Esophagus (tissue), 2 donors: ENCODE results near the gene AP3M1. TPM values are rescaled to one million over a fixed set of nuclear protein-coding genes. Genes with fewer than 3 reads are reported as not detected.
"Not testable (repeated sequence)": the region's sequence is repeated elsewhere in the genome, so short reads cannot be mapped to it uniquely, and the experiment has no call there.

Experiments
- H3K27ac ChIP-seq, 2 donors: one replicate each; pipeline ENCODE4 v1.5.1; 2013; ENCODE audit warnings: low read depth in 2 of 2, mild to moderate bottlenecking in 2 of 2, inconsistent platforms in 1 of 2, low read length in 1 of 2, moderate library complexity in 1 of 2
- H3K27me3 ChIP-seq, 2 donors: one replicate each; pipeline ENCODE4 v1.6.1; 2013; ENCODE audit warnings: low read length in 2 of 2, control low read depth in 1 of 2, mild to moderate bottlenecking in 1 of 2; ENCODE audit not compliant: insufficient read depth in 2 of 2, control insufficient read depth in 1 of 2
- H3K36me3 ChIP-seq, 2 donors: one replicate each; pipeline ENCODE4 v1.6.1; 2013; ENCODE audit warnings: low read length in 1 of 2; ENCODE audit not compliant: control insufficient read depth in 2 of 2, insufficient read depth in 2 of 2
- H3K4me1 ChIP-seq, 2 donors: one replicate each; pipeline ENCODE4 v1.6.1; 2013; ENCODE audit warnings: low read length in 1 of 2; ENCODE audit not compliant: control insufficient read depth in 2 of 2, insufficient read depth in 2 of 2
- H3K4me3 ChIP-seq, 2 donors: one replicate each; pipeline ENCODE4 v1.5.1; 2013; ENCODE audit warnings: low read length in 2 of 2, mild to moderate bottlenecking in 2 of 2, low read depth in 1 of 2, moderate library complexity in 1 of 2
- H3K9me3 ChIP-seq, 2 donors: one replicate each; pipeline ENCODE4 v1.6.1; 2013; ENCODE audit warnings: mild to moderate bottlenecking in 2 of 2, low read depth in 1 of 2, low read length in 1 of 2, moderate library complexity in 1 of 2; ENCODE audit not compliant: control insufficient read depth in 2 of 2, insufficient read depth in 1 of 2
- WGBS, 2 donors: extraction: QIAGEN DNeasy Blood & Tissue Kit; methylation state at CpG; one replicate each; pipeline ENCODE4 v1.1.7; 2013; 5-methylcytosine and 5-hydroxymethylcytosine counted together
- polyA plus RNA-seq, 2 donors: library from polyadenylated mRNA; stranded (reverse); fragments of 200-250 nt; gene quantifications; one replicate each; pipeline ENCODE4 v1.2.3, GENCODE V29; 2013
- donor health status: healthy with polysubstance abuse.
- donor health status: Bipolar disorder and iron deficiency.

Gene AP3M1
- polyA plus RNA-seq, 2 donors: 7.1 to 13.4 TPM

DNA sequence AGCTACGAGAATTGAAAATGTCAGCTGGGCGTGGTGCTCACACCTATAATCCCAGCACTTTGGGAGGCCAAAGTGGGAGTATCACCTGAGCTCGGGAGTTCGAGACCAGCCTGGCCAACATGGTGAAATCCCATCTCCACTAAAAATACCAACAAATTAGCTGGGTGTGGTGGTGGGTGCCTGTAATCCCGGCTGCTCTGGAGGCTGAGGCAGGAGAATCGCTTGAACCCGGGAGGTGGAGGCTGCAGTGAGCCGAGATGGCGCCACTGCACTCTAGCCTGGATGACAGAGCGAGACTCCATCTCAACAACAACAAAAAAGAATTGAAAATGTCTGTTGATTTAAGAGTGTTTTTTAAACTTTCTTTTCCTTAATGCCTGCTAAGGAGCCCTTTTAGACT is 3.6 kb downstream of the AP3M1 start:
- H3K9me3 ChIP-seq, H3K36me3 ChIP-seq, H3K4me3 ChIP-seq, H3K27me3 ChIP-seq, H3K27ac ChIP-seq, H3K4me1 ChIP-seq: not testable (repeated sequence)
- WGBS, 2 donors: 96% methylated on average over 10 of the region's 10 CpGs

DNA sequence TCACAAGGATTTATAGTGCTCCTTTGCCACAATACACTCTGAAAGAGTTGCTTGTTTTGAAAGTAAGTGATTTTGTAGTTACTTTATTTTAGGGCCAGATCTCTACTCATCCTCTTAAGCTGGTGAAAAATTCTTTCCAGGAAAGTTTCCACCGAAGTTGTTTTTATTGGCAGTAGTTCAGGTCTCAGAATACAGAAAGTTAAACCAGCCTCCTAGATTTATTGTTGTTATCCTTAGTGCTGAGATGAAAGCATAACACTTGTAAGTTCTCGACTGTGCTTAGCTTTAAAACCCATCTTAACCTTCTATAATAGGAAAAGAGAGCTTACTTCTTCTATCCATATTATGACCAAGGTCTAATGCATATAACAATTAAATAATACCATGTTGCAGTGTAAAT is 5.5 kb downstream of the AP3M1 start:
- Histone ChIP-seq H3K36me3 (peaks cover 0 to under 1% of the 10 kb centered on the region in 2 donors), H3K9me3 (no peaks in the 10 kb centered on the region), H3K27ac (no peak overlapping the region), H3K27me3 (no peaks in the 10 kb centered on the region), H3K4me1 (no peaks in the 10 kb centered on the region), H3K4me3 (no peak overlapping the region)
- 15 to 17% methylated on average over 2 of the region's 2 CpGs for WGBS, 2 donors

DNA sequence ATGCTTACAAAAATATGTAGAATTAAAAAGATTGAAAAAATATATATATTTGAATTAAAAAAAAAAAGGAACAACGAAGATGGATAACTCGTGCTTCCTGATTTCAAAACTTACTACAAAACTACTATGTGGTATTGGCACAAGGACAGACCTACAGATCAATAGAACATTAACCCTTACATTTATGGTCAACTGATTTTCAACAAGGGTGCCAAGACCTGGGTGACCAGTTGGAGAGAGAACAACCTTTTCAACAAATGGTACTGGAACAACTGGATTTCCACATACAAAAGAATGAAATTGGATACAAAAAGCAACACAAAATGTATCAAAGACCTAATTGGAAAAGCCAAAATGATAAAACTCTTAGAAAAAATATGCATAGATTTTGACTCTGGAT is 10.1 kb downstream of the AP3M1 start:
- Histone ChIP-seq H3K36me3 (peaks cover 0 to 4% of the 10 kb centered on the region in 2 donors), H3K27me3 (no peaks in the 10 kb centered on the region), H3K9me3 (no peaks in the 10 kb centered on the region), H3K4me1 (no peaks in the 10 kb centered on the region), H3K27ac (no peak overlapping the region), H3K4me3 (no peak overlapping the region)
- 72 to 84% methylated on average over 2 of the region's 2 CpGs for WGBS, 2 donors

DNA sequence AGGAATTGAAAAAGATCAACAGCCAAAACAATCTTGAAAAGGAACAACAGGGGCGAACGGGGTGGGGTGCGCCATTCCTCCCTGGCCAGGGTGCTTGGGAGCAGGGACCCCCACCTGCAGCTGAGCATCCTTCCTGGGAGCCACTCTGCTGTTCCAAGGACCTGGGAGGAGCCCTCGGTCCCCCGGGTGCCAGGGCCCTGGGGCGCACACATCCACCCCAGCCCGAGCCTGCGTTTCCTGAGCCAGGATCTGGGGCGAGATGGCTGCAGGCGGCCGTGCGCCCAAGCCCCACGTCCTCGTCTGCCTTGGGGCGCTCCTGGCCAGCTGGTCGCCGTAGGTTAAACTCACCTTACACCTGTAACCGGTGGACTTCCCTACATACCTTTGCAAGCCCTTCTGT is 10.6 kb downstream of the AP3M1 start:
- H3K4me1 ChIP-seq: no peaks in the 10 kb centered on the region
- H3K27me3 ChIP-seq: no peaks in the 10 kb centered on the region
- WGBS, 2 donors: 95 to 97% methylated on average over 18 of the region's 18 CpGs
- H3K36me3 ChIP-seq: peaks cover 0 to 4% of the 10 kb centered on the region in 2 donors
- no peak overlapping the region for H3K4me3 ChIP-seq
- H3K27ac ChIP-seq: no peak overlapping the region
- no peaks in the 10 kb centered on the region for H3K9me3 ChIP-seq

DNA sequence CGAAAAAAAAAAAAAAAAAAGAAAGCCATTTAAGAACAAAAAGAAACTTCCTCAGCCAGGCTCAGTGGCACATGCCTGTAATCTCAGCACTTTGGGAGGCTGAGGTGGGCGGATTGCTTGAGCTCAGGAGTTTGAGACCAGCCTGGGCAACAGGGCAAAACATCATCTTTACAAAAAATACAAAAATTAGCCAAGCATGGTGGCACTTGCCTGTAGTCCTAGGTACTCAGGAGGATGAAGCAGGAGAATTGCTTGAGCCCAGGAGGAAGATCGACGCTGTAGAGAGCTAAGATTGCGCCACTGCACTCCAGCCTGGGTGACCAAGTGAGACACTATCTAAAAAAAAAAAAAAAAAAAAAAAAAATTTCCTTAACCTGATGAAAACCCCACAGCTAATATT is 12.0 kb downstream of the AP3M1 start:
- WGBS, 2 donors: 95% methylated on average over 5 of the region's 5 CpGs
- H3K9me3 ChIP-seq, H3K36me3 ChIP-seq, H3K4me3 ChIP-seq, H3K27ac ChIP-seq, H3K4me1 ChIP-seq, H3K27me3 ChIP-seq: not testable (repeated sequence)

DNA sequence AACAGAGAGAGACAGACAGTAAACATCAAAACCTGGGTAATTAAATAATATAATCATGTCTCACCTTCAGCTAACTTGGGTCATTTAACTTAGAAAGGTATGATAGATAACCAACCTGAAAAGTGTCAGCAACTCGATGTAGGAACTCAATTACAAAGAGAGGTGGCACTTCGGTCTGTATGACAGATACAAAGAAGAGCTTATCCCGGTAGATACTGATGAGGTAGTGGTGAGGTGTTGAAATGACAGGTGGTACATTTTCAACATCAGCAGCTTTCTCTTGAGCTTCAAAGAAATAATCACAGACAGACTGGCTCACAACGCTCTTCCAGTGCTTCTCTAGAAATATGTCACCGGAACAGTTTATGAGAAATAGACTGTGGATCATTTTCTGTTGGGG is 12.6 kb downstream of the AP3M1 start:
- no peaks in the 10 kb centered on the region for H3K27me3 ChIP-seq
- no peaks in the 10 kb centered on the region for H3K4me1 ChIP-seq
- WGBS, 2 donors: 93% methylated on average over 5 of the region's 5 CpGs
- no peaks in the 10 kb centered on the region for H3K9me3 ChIP-seq
- H3K36me3 ChIP-seq: peaks cover 4 to 7% of the 10 kb centered on the region in 2 donors
- H3K27ac ChIP-seq: no peak overlapping the region
- no peak overlapping the region for H3K4me3 ChIP-seq

DNA sequence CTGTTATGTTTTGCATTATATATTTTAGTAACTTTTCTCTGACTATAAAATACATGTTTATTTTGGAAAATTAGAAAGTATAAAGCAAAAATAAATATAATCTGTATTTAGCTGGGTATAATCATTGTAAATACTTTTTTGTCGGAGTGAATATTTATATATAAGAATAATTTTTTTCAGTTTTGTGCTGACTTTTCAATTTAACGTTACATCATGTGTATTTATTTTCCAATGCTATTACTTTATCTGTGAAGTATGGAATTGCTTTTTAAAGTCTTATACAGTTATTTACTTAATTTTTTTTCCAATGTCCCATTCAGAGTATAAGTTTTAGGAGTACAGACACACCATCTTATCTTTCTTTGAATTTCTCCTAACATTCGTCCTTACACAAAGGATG is 15.2 kb downstream of the AP3M1 start:
- Histone ChIP-seq H3K4me1 (no peaks in the 10 kb centered on the region), H3K36me3 (peaks cover 7% of the 10 kb centered on the region in 2 donors), H3K27me3 (no peaks in the 10 kb centered on the region), H3K27ac (no peak overlapping the region), H3K4me3 (no peak overlapping the region), H3K9me3 (no peaks in the 10 kb centered on the region)
- 93 to 94% methylated on average over 3 of the region's 3 CpGs for WGBS, 2 donors

DNA sequence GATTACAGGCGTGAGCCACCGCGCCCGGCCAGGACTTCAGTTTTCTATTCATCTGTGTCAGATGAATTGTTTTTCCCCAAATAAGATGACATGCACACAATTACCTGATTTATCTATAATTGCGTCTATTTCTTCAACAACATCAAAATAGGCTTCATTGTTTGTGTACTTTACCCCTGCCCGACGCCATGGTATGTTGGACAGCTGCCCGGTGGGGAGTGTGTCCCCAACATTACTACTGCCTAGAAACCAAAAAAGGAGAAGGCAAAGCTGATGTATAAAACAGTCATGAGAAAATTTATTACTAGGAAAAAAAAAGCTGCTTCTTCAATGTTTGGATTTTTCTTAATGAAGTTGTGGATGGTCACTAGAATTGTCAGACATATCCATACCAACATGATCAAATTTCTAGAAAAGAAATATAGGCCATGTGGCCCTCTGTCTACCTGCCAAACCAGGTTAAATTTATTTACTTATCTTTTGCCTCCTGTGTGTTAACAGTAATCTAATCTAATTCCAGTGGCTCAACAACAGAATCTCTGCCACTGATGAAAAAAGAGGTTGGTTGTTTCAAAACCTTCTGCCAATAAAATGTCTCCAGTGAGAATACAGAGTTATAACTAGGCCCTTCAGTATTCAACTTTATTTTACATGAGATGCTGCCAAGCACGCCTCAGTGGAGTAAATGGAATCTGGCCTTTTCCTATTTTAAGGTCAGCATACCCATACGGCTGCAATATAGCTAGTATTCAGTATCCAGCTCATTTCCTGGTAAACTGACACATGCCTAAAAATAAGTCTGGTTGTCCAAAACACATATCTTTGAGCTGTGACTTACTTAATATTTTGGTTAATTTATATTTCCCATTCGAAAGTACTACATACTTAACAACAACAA is 16.5 kb downstream of the AP3M1 start:
- H3K4me3 ChIP-seq: no peak overlapping the region
- no peaks in the 10 kb centered on the region for H3K9me3 ChIP-seq
- no peak overlapping the region for H3K27ac ChIP-seq
- no peaks in the 10 kb centered on the region for H3K27me3 ChIP-seq
- WGBS, 2 donors: 76 to 87% methylated on average over 11 of the region's 11 CpGs
- peaks cover 5 to 7% of the 10 kb centered on the region in 2 donors for H3K36me3 ChIP-seq
- H3K4me1 ChIP-seq: no peaks in the 10 kb centered on the region

DNA sequence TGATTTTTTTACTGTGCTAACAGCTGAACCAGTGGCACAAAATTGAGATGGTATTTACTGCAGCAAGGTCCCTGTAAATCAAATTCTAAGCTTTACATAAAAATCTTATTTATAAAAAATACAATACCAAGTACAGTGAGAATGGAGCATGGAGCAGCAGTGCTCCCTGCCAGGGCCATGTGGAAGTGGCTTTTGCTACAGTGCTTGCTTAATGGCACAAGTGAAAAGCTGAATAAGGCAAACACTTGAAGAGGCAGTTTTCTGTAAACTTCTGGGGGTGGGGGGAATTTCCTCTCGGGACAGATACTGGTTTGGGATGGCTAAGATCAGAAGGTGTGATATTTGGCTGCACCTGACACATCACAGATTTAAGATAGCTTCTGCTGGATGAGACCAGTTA is 27.5 kb downstream of the AP3M1 start:
- WGBS, 2 donors: 41 to 61% methylated on average over 1 of the region's 1 CpG

DNA sequence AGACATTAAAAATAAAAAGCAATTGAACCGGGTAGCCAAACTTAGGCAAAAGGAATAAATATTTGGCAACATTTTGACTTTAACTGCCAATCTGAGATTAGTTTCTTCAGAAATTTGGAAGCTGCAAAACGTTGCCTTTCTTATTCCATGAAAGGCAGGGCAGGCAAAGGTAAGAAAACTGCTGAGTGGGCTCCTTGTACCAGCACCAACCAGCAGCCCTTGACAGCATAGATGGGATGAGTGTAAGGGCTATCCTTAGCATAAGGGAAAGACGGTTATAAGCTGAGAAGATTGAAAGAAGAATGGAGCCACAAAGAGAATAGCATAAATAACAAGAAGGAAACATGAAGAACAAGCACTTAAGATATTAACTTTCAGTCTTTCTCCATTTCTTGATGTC is 28.6 kb downstream of the AP3M1 start:
- H3K9me3 ChIP-seq: no peaks in the 10 kb centered on the region
- no peak overlapping the region for H3K27ac ChIP-seq
- H3K4me1 ChIP-seq: no peaks in the 10 kb centered on the region
- H3K4me3 ChIP-seq: no peak overlapping the region
- no peaks in the 10 kb centered on the region for H3K27me3 ChIP-seq
- peaks cover 13 to 19% of the 10 kb centered on the region in 2 donors for H3K36me3 ChIP-seq
- 44 to 60% methylated on average over 3 of the region's 3 CpGs for WGBS, 2 donors

More for the DNA sequence above, 27.5 kb downstream of the AP3M1 start:
- H3K4me3 ChIP-seq: no peak overlapping the region
- no peak overlapping the region for H3K27ac ChIP-seq
- no peaks in the 10 kb centered on the region for H3K27me3 ChIP-seq
- no peaks in the 10 kb centered on the region for H3K9me3 ChIP-seq
- no peaks in the 10 kb centered on the region for H3K4me1 ChIP-seq
- H3K36me3 ChIP-seq: peaks cover 9% of the 10 kb centered on the region in 2 donors
